GM12875 (cell line): ENCODE results near the gene DEUP1.

Experiments
- H3K4me3 ChIP-seq: one replicate; pipeline ENCODE4 v1.5.1; 2011; ENCODE audit warnings: low read depth, low read length, control low read depth
- CTCF ChIP-seq: IDR thresholded peaks from 2 replicates; pipeline ENCODE4 v1.5.1; 2011; ENCODE audit warnings: low read depth, mild to moderate bottlenecking, control low read depth, inconsistent platforms, low read length, moderate library complexity, borderline replicate concordance; ENCODE audit not compliant: insufficient read depth

The DEUP1 gene

DNA sequence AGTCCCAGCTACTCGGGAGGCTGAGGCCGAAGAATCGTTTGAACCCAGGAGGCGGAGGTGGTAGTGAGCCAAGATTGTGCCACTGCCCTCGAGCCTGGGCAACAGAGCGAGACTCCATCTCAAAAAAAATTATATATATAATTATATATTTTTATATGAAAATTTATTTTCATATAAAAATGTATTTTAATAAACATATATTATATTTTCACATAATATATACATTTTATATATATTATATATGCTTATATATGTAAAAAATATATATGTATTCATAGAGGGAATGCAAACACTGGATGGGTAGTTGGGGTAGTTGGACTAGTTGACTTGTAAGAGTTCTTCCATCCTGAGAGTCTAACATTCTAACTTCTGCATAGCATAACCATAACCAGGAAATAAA is 20.3 kb downstream of the DEUP1 start:
- H3K4me3 ChIP-seq, result no peak overlapping the region
- TF ChIP-seq CTCF, result no peak

DNA sequence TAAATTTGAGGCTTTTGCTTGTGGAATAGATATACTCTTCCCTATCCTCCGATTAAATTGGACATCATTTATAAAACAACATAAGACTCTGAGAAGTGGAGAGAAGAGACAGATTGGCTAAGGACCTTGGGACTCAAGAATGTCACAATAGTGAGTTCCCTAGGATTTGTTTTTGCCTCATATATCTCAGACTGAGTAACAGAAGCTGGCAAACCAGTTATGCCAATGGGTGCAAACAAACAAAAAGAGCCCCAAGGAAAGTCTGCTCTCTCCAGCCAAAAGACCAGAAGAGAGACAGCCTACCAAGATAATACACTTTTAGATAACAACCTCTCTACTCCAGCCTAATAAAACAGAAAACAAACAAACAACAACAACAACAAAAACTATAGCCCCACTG is 28.9 kb downstream of the DEUP1 start:
- no peak for TF ChIP-seq CTCF
- H3K4me3 ChIP-seq, result no peak overlapping the region

DNA sequence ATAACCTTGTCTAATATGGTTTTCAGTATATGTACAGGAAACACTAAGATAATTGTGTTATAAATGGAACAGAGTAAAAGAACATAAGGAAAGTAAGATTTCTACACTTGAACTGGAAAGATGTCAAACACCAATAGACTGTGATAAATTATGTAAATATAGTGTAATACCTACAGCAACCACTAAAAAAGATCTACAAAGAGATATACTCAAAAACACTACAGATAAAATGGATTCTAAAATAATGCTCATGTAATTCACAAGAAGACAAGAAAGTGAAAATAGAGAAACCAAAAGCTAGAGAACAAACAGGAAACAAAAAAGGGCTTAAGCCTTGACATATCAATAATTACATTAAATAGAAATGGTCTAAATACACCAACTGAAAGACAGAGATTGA is 30.9 kb downstream of the DEUP1 start:
- TF ChIP-seq CTCF, result no peak
- no peak overlapping the region for H3K4me3 ChIP-seq

DNA sequence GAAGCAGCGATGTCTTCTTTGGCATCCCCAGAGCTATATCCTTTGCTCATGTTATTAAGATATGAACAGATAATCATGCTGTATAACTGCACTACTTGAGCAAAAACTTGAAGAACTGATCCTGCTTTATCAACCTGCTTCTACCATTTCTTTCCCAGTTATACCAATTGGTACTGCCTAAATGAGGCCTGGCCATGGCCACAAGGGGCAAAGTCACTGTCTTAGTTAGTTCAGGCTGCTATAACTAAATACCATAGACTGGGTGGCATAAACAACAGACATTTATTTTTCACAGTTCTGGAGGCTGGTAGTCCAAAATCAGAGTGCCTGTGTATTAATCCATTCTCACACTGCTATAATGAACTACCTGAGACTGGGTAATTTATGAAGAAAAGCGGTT is 37.5 kb downstream of the DEUP1 start:
- H3K4me3 ChIP-seq, result no peak overlapping the region
- TF ChIP-seq CTCF, result no peak

GRCh38 chr11:93370260-93370659 is 39.7 kb downstream of the DEUP1 start:
- no peak for TF ChIP-seq CTCF
- no peak overlapping the region for H3K4me3 ChIP-seq

DNA sequence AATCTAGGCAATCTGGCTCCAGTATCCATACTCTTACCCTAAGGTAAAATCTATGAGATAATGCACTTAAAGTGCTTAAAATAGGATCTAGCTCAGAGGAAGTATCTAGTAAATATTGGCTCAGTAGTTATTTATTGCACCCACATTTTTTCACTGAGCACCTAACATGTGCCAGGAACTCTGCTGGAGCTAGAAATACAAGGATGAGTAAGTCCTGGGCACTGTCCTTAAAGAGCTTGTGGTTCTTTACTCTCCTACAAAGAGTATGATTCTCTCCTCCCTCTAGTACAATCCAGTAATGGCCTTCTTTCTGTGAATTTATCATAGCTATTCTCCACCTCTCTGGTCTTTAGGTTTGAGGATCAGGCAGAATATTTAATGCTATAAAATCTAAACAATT is 59.2 kb downstream of the DEUP1 start:
- H3K4me3 ChIP-seq, result no peak overlapping the region
- TF ChIP-seq CTCF, result no peak

DNA sequence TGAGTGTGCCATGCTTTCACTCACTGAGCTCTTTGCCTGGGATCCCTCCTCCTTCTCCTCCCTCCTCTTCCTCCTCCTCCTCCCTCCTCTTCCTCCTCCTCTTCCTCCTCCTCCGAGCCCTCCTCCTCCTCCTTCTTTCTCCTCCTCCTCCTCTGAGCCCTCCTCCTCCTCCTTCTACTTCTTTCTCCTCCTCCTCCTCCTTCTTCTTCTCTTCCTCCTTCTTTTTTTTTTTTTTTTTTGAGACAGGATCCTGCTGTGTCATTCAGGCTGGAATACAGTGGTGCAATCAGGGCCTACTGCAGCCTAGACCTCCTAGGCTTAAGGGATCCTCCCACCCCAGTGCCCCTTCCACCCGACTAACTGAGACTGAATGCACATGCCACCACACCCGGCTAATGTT is 62.3 kb downstream of the DEUP1 start:
- no peak for TF ChIP-seq CTCF
- no peak overlapping the region for H3K4me3 ChIP-seq
